ENCODE data around the gene LST1. TPM values are rescaled to one million over a fixed set of nuclear protein-coding genes. Genes with fewer than 3 reads are reported as not detected.
A peak's percentile ranks its signal among the peaks of the same experiment; 100 is the strongest.

The LST1 gene
- total RNA-seq, 1 donor from 2014 or later, result not detected

- H3K27ac Mint-ChIP-seq, result no peak overlapping the region
- Histone ChIP-seq H3K27me3 (peaks cover 9% of the 10 kb centered on the region), H4K20me1 (ENCODE audit: low read depth) (no peaks in the 10 kb centered on the region), H3K9me3 (ENCODE audit: low read depth) (no peaks in the 10 kb centered on the region), H3K9ac (no peak overlapping the region), H3K27ac (no peak overlapping the region), H2AFZ (replicated peaks) (no peak overlapping the region), H3K4me2 (no peak overlapping the region), H3K79me2 (ENCODE audit: low read depth) (no peaks in the 10 kb centered on the region), H3K4me3 (no peak overlapping the region), H3F3A (ENCODE audit: low read depth) (no peaks in the 10 kb centered on the region), H3K36me3 (no peaks in the 10 kb centered on the region), H3K4me1 (peaks cover 11% of the 10 kb centered on the region)
- H3K27me3 Mint-ChIP-seq (ENCODE audit: insufficient read depth, low read depth), result peaks cover 22% of the 10 kb centered on the region
- H3K4me1 Mint-ChIP-seq, result peaks cover 15% of the 10 kb centered on the region
- H3K36me3 Mint-ChIP-seq, result no peaks in the 10 kb centered on the region
- no peaks in the 10 kb centered on the region for H3K9me3 Mint-ChIP-seq
- no peak for DNase-seq (ENCODE audit: low spot score)
- H3K4me3 Mint-ChIP-seq, result peak overlapping the region; percentile 58
- TF ChIP-seq EZH2phosphoT487 (IDR thresholded peaks at IDR 0.05) (no peak), CTCF (IDR thresholded peaks at IDR 0.05) (no peak), EZH2 (IDR thresholded peaks at IDR 0.05) (no peak)
Observed at GRCh38 chr6:31578184-31579118, 7.6 kb upstream of the LST1 start.

DNA sequence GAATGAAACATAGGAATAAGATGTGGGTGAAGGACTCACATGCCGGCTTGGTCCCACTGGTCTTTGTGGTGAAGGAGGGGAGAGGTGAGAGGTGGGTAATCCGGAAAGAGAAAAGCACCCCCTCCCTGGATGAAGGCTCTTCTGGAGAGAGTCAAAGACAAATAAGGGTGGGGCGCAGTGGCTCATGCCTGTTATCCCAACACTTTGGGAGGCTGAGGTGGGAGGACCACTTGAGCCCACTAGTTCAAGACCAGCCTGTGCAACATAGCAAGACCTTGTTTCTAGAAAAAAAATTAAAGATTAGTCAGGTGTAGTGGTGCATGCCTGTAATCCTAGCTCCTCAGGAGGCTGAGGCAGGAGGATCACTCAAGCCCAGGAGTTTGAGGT is 7.0 kb upstream of the LST1 start:
- Mint-ChIP-seq H3K4me1 (peaks cover 15% of the 10 kb centered on the region), H3K4me3 (peak overlapping the region; percentile 42), H3K27ac (no peak overlapping the region), H3K27me3 (ENCODE audit: insufficient read depth, low read depth) (peaks cover 20% of the 10 kb centered on the region), H3K36me3 (no peaks in the 10 kb centered on the region), H3K9me3 (no peaks in the 10 kb centered on the region)
- H4K20me1 ChIP-seq (ENCODE audit: low read depth), result no peaks in the 10 kb centered on the region
- H3K9me3 ChIP-seq (ENCODE audit: low read depth), result no peaks in the 10 kb centered on the region
- H3K4me3 ChIP-seq, result no peak overlapping the region
- no peak overlapping the region for H3K27ac ChIP-seq
- no peaks in the 10 kb centered on the region for H3K79me2 ChIP-seq (ENCODE audit: low read depth)
- DNase-seq (ENCODE audit: low spot score), result no peak
- H3K36me3 ChIP-seq, result no peaks in the 10 kb centered on the region
- no peaks in the 10 kb centered on the region for H3F3A ChIP-seq (ENCODE audit: low read depth)
- H2AFZ ChIP-seq (replicated peaks), result no peak overlapping the region
- TF ChIP-seq EZH2 (IDR thresholded peaks at IDR 0.05) (no peak), CTCF (IDR thresholded peaks at IDR 0.05) (no peak), EZH2phosphoT487 (IDR thresholded peaks at IDR 0.05) (no peak)
- H3K4me2 ChIP-seq, result no peak overlapping the region
- H3K4me1 ChIP-seq, result peaks cover 11% of the 10 kb centered on the region
- H3K27me3 ChIP-seq, result peaks cover 9% of the 10 kb centered on the region
- no peak overlapping the region for H3K9ac ChIP-seq

DNA sequence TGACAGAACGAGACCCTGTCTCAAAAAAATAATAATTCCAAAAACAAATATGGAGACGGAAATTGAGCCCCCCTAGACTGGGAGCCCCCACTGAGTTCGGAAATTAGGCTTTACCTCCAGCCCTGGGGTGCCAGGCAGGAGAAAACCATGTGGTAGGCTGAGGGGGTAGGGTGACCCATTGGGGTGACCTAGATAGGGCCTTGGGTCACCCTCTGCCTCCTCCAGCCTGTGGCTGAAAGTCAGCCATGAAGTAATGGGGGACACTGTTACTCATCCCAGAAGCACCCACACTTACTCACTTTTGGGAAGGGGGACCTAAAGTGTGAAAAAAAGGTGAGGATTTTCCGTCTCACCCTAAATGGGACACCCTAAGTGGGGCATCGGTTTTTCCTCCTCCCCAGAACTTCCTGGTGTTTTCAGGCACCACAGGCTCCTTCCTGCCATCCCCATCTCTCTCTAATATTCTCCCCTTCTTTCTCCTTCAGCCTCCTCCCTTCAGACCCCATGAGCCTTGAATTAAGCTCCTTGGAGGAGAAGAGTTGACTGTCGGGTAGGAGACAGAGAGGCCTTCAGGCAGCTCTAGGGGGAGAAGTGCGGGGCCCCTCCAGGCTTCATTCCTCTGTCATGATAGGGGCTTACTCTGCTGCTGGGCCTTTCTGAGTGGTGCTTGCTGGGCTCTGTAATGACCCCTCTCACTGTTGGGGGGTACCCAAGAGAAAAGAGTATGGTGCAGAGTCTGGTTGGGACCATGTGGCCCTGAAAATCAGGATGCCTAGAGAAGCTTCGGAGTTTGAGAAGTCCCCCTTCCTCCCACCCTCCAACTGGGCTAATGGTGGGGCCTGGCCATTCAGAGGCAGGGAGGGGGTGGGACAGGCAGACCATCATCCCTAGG is 6.3 kb upstream of the LST1 start:
- DNase-seq (ENCODE audit: low spot score), result no peak
- Mint-ChIP-seq H3K27ac (no peak overlapping the region), H3K9me3 (no peaks in the 10 kb centered on the region), H3K27me3 (ENCODE audit: insufficient read depth, low read depth) (peaks cover 20% of the 10 kb centered on the region), H3K4me1 (peaks cover 15% of the 10 kb centered on the region), H3K4me3 (peak overlapping the region; percentile 95), H3K36me3 (no peaks in the 10 kb centered on the region)
- Histone ChIP-seq H3K9me3 (ENCODE audit: low read depth) (no peaks in the 10 kb centered on the region), H3K4me1 (peaks cover 11% of the 10 kb centered on the region), H3K4me2 (peak overlapping the region; percentile 94), H3K79me2 (ENCODE audit: low read depth) (no peaks in the 10 kb centered on the region), H3K27me3 (peaks cover 9% of the 10 kb centered on the region), H3K4me3 (no peak overlapping the region), H3F3A (ENCODE audit: low read depth) (no peaks in the 10 kb centered on the region), H3K27ac (no peak overlapping the region), H4K20me1 (ENCODE audit: low read depth) (no peaks in the 10 kb centered on the region), H2AFZ (replicated peaks) (no peak overlapping the region), H3K36me3 (no peaks in the 10 kb centered on the region), H3K9ac (no peak overlapping the region)
- TF ChIP-seq EZH2 (IDR thresholded peaks at IDR 0.05) (no peak), CTCF (IDR thresholded peaks at IDR 0.05) (no peak), EZH2phosphoT487 (IDR thresholded peaks at IDR 0.05) (no peak)
